ENCODE results near the gene AUTS2.

- TF ChIP-seq POLR2A (IDR thresholded peaks at IDR 0.05; ENCODE audit: low read depth, low read length) (no peak), POLR2AphosphoS5 (IDR thresholded peaks at IDR 0.05; ENCODE audit: low read depth, low read length) (no peak), TAF1 (IDR thresholded peaks at IDR 0.05; ENCODE audit: borderline replicate concordance, low read depth, low read length) (no peak)
Observed at GRCh38 chr7:69782917-69783684, 184.8 kb downstream of the AUTS2 start.
